Measurements from ENCODE around the gene GTPBP3. TPM values are rescaled to one million over a fixed set of nuclear protein-coding genes. Genes with fewer than 3 reads are reported as not detected.

The GTPBP3 gene
- total RNA-seq, 1 experiment from 2014 or later, result 53.2 TPM

DNA sequence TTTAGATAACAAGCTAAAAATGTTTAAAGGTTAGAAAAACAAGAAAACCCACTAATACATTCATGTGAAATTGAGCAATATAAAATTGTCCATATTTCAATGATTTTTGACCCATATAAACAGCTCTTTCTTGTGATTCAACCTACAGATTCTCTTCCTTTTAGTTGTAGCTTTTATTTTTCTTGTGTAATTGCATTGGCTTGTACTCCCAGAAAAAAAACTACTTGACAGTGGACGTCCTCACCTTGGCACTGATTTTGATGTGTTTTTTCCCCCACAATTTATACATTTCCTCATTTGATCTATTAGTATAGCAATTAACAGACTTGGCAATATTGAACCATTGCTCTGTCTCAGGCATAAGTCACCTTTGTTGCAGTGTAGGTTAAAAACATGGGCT is 51.9 kb downstream of the GTPBP3 start:
- POLR2A ChIA-PET (ENCODE audit: low non-redundant PET), result no interaction called here
- Histone ChIP-seq H3K4me1 (ENCODE audit: insufficient read depth, low read length, poor library complexity, severe bottlenecking) (peaks cover 5% of the 10 kb centered on the region), H3K36me3 (ENCODE audit: insufficient read depth, low read length, poor library complexity, severe bottlenecking) (no peaks in the 10 kb centered on the region), H3K9me3 (ENCODE audit: low read depth, low read length, poor library complexity, severe bottlenecking) (no peaks in the 10 kb centered on the region), H3K4me3 (ENCODE audit: low read depth, low read length, poor library complexity, severe bottlenecking) (no peak overlapping the region), H3K27me3 (replicated peaks; ENCODE audit: insufficient read depth, low read depth, low read length, poor library complexity) (no peaks in the 10 kb centered on the region), H3K27ac (ENCODE audit: low read depth, low read length, poor library complexity, severe bottlenecking) (no peak overlapping the region)
- TF ChIP-seq EZH2 (IDR thresholded peaks at IDR 0.05; ENCODE audit: borderline replicate concordance, low read depth, low read length, poor library complexity, severe bottlenecking), result no peak
- TF ChIP-seq, protein P1, sequence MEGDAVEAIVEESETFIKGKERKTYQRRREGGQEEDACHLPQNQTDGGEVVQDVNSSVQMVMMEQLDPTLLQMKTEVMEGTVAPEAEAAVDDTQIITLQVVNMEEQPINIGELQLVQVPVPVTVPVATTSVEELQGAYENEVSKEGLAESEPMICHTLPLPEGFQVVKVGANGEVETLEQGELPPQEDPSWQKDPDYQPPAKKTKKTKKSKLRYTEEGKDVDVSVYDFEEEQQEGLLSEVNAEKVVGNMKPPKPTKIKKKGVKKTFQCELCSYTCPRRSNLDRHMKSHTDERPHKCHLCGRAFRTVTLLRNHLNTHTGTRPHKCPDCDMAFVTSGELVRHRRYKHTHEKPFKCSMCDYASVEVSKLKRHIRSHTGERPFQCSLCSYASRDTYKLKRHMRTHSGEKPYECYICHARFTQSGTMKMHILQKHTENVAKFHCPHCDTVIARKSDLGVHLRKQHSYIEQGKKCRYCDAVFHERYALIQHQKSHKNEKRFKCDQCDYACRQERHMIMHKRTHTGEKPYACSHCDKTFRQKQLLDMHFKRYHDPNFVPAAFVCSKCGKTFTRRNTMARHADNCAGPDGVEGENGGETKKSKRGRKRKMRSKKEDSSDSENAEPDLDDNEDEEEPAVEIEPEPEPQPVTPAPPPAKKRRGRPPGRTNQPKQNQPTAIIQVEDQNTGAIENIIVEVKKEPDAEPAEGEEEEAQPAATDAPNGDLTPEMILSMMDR (conservative IDR thresholded peaks at IDR 0.05; ENCODE audit: low read depth, low read length), result no peak
- intact Hi-C loops (cut with micrococcal nuclease; ENCODE audit: unreplicated experiment), result loop anchor here (10.0 kb wide), 1 partner anchor 614 kb away; no protein-coding TSS in a partner anchor
- CTCF ChIA-PET, result interaction anchor here (0.5 to 0.6 kb wide), 3 partner anchors 44 to 470 kb away, joined by 3 to 8 read pairs (median 6); no protein-coding TSS in a partner anchor
- DNase-seq (ENCODE audit: low spot score), result no peak
- no TSS peak for BruUV-seq (replicated peaks)

GRCh38 chr19:17389957-17390664 is 52.8 kb downstream of the GTPBP3 start:
- DNase-seq (ENCODE audit: low spot score), result no peak
- intact Hi-C loops (cut with micrococcal nuclease; ENCODE audit: unreplicated experiment), result loop anchor here (10.0 kb wide), 1 partner anchor 615 kb away; no protein-coding TSS in a partner anchor
- Histone ChIP-seq H3K9me3 (ENCODE audit: low read depth, low read length, poor library complexity, severe bottlenecking) (no peaks in the 10 kb centered on the region), H3K4me1 (ENCODE audit: insufficient read depth, low read length, poor library complexity, severe bottlenecking) (peaks cover 5% of the 10 kb centered on the region), H3K36me3 (ENCODE audit: insufficient read depth, low read length, poor library complexity, severe bottlenecking) (no peaks in the 10 kb centered on the region), H3K4me3 (ENCODE audit: low read depth, low read length, poor library complexity, severe bottlenecking) (peak overlapping the region; percentile 48), H3K27me3 (replicated peaks; ENCODE audit: insufficient read depth, low read depth, low read length, poor library complexity) (no peaks in the 10 kb centered on the region), H3K27ac (ENCODE audit: low read depth, low read length, poor library complexity, severe bottlenecking) (no peak overlapping the region)
- ChIA-PET CTCF (interaction anchor here (0.6 kb wide), 1 partner anchor 45 kb away, joined by 8 read pairs; no protein-coding TSS in a partner anchor), POLR2A (ENCODE audit: low non-redundant PET) (no interaction called here)
- no TSS peak for BruUV-seq (replicated peaks)
- TF ChIP-seq, protein P1 (conservative IDR thresholded peaks at IDR 0.05; ENCODE audit: low read depth, low read length), result no peak; the same call in 1 of the 2 replicates
- TF ChIP-seq EZH2 (IDR thresholded peaks at IDR 0.05; ENCODE audit: borderline replicate concordance, low read depth, low read length, poor library complexity, severe bottlenecking), result no peak

- no peak for TF ChIP-seq EZH2 (IDR thresholded peaks at IDR 0.05; ENCODE audit: borderline replicate concordance, low read depth, low read length, poor library complexity, severe bottlenecking)
- TF ChIP-seq, protein P1 (conservative IDR thresholded peaks at IDR 0.05; ENCODE audit: low read depth, low read length), result peak; percentile 64
- Histone ChIP-seq H3K9me3 (ENCODE audit: low read depth, low read length, poor library complexity, severe bottlenecking) (no peaks in the 10 kb centered on the region), H3K27me3 (replicated peaks; ENCODE audit: insufficient read depth, low read depth, low read length, poor library complexity) (no peaks in the 10 kb centered on the region), H3K27ac (ENCODE audit: low read depth, low read length, poor library complexity, severe bottlenecking) (no peak overlapping the region), H3K4me1 (ENCODE audit: insufficient read depth, low read length, poor library complexity, severe bottlenecking) (peaks cover 5% of the 10 kb centered on the region), H3K4me3 (ENCODE audit: low read depth, low read length, poor library complexity, severe bottlenecking) (peak overlapping the region; percentile 48), H3K36me3 (ENCODE audit: insufficient read depth, low read length, poor library complexity, severe bottlenecking) (no peaks in the 10 kb centered on the region)
- ChIA-PET POLR2A (ENCODE audit: low non-redundant PET) (no interaction called here), CTCF (interaction anchor here (0.6 to 0.8 kb wide), 2 partner anchors 131 to 539 kb away, joined by 4 to 6 read pairs; no protein-coding TSS in a partner anchor)
- no TSS peak for BruUV-seq (replicated peaks)
- DNase-seq (ENCODE audit: low spot score), result peak; percentile 95
- intact Hi-C loops (cut with micrococcal nuclease; ENCODE audit: unreplicated experiment), result no loop called here
These were observed 53.5 kb downstream of the GTPBP3 start for GRCh38 chr19:17390665-17391370.

All from A673 (cell line).